GM12875 (cell line): Measurements from ENCODE around the gene FRYL.
"Not testable (repeated sequence)": the region's sequence is repeated elsewhere in the genome, so short reads cannot be mapped to it uniquely, and the experiment has no call there.

Experiments used
- H3K4me3 ChIP-seq: one replicate; pipeline ENCODE4 v1.5.1; 2011; ENCODE audit warnings: low read depth, low read length, control low read depth
- CTCF ChIP-seq: IDR thresholded peaks from 2 replicates; pipeline ENCODE4 v1.5.1; 2011; ENCODE audit warnings: low read depth, mild to moderate bottlenecking, control low read depth, inconsistent platforms, low read length, moderate library complexity, borderline replicate concordance; ENCODE audit not compliant: insufficient read depth

FRYL gene

DNA sequence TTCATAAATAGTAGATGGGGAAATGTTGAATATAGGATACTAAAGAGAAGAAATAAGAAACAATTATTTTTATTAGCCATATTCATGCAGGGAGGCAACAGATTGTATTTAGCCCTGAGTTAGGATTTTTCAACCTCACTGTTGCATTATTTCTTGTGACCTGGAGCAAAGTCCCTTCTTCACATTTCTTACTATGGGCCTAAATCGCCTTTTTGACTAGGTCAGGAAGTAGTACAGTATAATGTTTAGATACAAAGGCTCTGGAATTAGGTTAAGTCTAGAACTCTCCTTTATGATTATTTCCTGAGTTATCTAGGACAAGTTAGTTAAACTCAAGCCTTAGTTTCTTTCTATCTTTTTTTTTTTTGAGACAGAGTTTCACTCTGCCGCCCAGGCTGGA is 88.0 kb downstream of the FRYL start:
- TF ChIP-seq CTCF: no peak

DNA sequence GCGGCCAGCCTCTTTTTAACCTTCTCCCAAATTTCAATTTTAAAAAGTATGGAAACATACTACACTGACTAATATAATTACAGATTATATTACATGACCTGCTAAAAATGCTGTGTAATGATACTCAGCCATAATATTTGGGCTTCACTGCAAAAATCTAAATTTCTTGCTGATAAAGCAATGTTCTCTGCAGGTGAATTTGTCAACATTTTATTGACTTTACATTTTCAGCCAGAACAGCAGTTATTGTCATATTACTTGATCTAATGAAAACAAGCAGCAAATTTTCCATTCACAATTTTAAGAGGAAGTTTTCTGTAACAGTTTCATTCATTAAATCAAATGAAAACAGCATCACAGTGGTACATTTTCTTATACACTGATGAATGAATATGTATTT is 91.1 kb downstream of the FRYL start:
- TF ChIP-seq CTCF: no peak
- H3K4me3 ChIP-seq: no peak overlapping the region

More for the DNA sequence above, 88.0 kb downstream of the FRYL start:
- no peak overlapping the region for H3K4me3 ChIP-seq

- H3K4me3 ChIP-seq: no peak overlapping the region
- TF ChIP-seq CTCF: no peak
These were observed 92.6 kb downstream of the FRYL start for GRCh38 chr4:48687313-48688051.

- H3K4me3 ChIP-seq: no peak overlapping the region
- TF ChIP-seq CTCF: no peak
These were observed 93.7 kb downstream of the FRYL start for GRCh38 chr4:48686369-48686768.

GRCh38 chr4:48683784-48684666 is 96.1 kb downstream of the FRYL start:
- H3K4me3 ChIP-seq: no peak overlapping the region

GRCh38 chr4:48682870-48683269 is 97.2 kb downstream of the FRYL start:
- H3K4me3 ChIP-seq: not testable (repeated sequence)

More at GRCh38 chr4:48683784-48684666, 96.1 kb downstream of the FRYL start:
- no peak for TF ChIP-seq CTCF

GRCh38 chr4:48681856-48682255 is 98.2 kb downstream of the FRYL start:
- TF ChIP-seq CTCF: peak; percentile 21; the same call in 1 of the 2 replicates

More at GRCh38 chr4:48681856-48682255, 98.2 kb downstream of the FRYL start:
- no peak overlapping the region for H3K4me3 ChIP-seq
